HG02610 (cell line): ENCODE measurements around the gene ZBTB2.
"Not testable (repeated sequence)": the region's sequence is repeated elsewhere in the genome, so short reads cannot be mapped to it uniquely, and the experiment has no call there.

Source experiments
- ATAC-seq: cut with Tn5 transposase; IDR thresholded peaks from one replicate; pipeline ENCODE4 v1.9.1; 2021; ENCODE audit warnings: mild to moderate bottlenecking, moderate library complexity; ENCODE audit not compliant: unreplicated experiment

ZBTB2 gene

DNA sequence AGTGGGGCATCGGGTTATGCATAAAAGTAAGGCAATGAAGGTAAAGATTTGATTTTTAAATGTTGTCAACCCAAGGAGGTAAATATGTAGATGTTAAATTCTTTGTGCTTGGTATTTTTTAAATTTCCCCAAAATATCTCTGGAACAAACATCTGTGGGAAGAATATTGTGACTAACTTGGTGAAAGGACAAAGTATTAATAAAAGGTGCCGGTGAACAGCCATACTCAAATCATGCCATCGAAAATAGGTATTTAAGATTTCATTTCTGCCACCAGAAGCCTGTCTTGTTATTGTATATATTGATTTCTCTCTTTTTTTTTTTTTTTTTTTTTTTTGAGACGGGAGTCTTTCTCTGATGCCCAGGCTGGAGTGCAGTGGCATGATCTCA, 12.6 kb upstream of the ZBTB2 start:
- no peak for ATAC-seq

DNA sequence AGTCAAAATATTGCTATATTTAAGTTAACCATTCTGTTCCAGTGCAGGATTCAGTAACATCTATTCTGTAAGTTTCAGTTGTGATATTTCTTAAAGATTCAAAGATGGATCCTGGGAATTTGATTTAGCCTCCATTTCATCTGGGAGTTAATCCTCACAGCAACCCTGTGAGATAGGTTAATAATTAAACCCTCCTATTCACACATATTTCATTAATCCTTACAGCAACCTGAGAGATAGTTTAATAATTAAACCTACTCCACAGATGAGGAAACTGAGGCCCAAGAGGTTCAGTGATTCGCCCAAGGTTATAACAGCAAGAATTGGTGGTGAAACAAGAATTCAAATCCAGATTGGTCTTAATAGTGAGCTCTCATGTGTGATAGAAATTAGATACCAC, 10.9 kb upstream of the ZBTB2 start:
- ATAC-seq, result no peak

DNA sequence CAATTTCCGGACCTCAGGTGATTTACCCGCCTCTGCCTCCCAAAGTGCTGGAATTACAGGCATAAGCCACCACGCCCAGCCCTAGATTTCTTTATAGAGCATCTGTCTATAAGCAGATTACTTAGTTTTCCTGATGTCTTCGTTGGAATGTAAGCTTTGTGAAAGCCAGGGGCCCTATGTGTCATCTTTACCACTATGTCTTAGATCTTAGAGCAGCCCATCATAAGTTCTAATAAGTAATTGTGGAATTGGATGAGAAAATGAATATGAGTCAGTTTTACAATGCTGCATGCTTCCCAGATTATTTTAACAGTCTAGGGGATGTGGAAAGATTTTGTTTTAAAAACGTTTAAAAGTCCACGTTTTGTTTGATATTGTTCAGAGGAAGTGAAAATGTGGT, 9.1 kb upstream of the ZBTB2 start:
- ATAC-seq, result no peak

DNA sequence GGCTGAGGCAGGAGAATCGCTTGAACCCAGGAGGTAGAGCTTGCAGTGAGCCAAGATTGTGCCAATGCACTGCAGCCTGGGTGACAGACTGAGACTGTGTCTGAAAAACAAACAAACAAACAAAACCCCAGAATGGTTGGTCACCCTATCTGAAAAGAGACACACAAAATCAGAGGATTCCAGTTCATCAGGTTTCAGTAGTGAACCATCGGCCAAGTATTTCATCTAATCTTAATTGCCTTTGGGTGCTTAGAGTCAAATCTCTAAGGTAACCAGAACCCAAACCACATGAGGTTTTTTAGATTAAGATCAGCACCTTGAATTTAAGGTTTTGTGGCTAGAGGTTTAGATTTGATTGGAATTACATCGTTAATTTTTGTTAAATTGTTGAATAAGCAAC, 8.3 kb upstream of the ZBTB2 start:
- no peak for ATAC-seq

DNA sequence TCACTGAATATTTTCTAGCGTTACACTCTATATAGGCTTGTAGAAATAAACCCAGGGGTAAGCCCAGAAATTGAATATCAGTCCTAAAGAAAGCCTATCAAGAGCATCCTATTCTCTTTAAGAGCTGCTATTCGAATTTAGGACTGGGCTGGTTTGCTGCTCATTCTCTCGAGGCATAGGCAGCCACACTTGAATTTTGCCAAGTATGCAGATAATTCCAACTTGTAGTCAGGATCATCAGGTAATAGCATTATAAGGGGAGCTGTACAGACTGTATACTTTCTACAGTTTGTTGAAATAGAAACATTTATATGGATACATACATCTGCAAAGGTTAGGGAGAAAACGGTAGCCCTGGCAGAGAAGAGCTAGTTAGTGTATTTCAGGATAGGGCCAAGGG, 2.1 kb upstream of the ZBTB2 start:
- no peak for ATAC-seq

DNA sequence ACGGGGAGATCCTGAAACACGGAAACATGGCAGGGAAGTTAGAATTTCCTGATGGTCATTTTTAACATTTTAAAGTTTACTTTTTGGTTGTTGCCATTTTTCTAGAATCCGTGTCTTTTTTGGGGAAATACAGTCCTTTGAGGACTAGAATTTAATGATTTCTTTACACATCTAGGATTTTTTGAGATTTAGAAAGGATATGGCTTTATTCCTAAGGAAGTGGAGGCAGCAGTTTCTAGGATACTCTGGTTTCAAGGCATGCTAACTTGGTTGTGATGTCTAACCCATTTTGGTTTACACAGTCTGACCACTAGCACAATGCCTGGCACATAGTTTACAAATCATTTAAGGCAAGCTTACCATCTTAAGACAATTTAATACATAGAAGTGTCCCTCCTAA, 1.1 kb upstream of the ZBTB2 start:
- ATAC-seq, result no peak

DNA sequence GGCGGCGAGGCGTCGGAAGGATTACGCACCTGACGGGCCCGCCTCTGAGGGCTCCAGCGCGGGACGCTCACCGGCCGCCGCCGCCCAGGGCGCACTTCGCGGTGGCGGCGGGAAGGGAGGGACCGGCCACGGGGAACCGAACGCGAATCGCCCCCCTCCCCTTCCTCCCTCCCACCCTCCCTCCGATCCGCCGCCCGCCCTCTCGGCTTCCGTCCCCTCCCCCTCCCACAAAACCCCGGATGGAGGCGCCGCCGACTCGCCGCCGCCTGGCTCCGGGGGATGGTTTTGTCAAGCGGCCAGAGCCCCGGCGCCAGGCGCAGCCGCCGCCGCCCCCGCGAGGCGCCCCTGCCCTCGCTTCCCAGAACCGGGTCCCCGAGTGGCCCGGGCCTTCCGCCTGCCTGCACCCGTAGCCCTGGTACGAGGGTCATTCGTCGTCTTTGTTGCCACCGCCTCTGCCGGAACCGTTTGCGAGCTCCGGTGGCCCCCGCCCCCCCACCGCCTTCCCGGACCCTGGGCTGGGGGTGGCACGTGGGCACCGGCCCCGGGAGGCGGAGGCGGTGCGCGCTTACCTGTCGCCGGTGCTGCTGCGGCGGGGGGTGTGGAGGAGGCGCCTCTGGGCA, 398 bp downstream of the ZBTB2 start:
- peak; percentile 4 for ATAC-seq

DNA sequence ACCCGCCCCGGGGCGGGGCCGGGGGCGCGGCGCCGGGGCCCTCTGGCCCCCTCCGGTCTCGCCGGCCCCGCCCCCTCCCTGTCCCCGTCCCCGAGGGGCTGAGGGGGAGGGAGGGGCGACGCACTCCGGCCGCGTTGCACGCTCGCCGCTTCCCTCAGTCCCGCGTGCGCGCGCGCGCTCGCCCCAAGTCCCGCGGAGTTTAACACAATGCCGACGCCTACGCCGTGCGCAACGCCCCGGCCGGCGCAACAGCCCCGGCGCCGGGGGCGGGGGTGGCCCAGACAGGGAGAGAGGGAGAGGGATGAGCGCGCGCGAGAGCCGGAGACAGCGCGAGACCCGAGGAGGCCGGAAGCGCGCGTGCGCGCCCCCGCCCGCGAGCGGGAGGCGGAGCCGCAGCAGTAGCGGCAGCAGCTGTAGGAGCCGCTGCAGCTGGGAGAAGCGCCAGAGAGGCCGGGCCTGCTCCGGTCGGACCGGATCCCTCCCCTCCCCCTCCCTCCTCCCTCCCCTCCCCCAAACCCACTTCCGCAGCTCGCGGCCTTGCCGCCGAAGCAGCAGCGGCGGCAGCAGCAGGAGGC, 996 bp downstream of the ZBTB2 start:
- ATAC-seq, result peak; percentile 78

DNA sequence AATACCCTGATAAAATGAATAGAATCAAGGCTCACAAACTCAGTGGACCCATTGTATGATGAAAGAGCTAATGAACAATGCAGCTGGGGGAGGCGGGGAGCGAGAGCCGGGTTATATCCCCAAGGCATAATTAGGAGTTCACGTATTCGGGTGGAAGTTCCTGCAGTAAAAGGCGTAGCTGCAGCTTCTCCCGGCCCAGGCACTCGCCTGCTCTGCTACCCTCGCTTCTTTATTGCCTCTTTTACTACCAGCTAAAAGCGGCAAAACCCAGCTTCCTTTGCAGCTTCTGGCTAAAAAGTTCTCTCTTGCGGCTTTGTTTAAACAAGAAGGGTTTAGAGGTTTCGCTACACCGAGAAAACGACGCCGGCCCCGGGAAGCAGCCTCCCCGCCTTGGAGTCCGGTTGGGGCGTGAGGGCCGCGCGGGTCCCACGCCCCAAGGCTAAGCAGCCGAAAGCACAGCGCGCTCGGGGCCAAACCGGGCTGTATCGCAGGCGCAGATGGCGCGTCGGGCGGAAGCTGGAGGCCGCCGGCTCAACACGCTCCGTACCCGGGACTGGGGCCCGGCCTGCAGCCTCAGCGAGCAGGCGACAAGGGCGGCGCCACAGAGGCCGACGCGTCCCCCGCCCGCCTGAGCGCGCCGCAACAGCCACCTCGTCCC, 1.6 kb downstream of the ZBTB2 start:
- ATAC-seq, result peak; percentile 71

DNA sequence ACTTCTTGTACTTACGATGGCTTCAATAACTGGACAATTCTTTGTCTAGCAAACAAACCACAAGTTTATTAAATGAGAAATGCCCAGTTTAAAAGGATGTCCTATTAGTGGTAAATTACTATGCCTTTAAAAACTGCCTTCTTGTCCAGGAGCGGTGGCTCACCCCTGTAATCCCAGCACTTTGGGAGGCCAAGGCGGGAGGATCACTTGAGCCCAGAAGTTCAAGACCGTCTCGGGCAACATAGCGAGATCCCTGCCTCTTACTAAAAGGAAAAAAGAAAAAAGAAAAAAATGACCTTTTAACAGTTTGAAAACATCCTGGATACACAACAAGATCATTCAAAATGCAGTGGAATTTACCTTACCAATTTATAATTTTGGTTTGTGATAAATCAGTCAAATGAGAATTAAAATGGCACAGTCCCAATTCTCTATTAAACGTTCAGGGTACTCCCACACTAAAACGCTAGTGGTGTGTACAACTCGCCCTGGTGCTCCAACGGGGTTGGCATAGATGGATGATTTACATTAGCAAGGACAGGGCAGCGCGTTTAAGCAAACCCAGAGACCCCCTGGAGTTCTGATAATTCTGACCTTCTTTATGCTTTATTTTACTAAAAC, 2.3 kb downstream of the ZBTB2 start:
- no peak for ATAC-seq

DNA sequence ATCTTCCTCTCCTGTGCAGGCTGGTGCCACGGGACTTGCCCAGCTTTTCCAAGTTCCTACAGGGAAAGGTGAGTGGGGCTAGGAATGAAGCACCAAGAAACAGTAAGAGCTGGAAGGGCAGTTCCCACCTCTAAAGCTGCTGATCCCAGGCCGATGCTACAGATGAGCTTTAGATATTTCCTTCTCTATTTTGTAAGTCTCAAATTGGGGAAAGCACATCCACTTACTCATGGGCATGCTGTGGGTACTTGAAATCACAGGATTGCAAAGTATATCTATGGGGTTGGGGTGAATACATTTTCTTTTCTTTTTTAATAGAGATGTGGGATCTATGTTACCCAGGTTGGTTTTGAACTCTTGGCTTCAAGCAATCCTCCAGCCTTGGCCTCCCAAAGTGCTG, 3.1 kb downstream of the ZBTB2 start:
- ATAC-seq, result no peak

DNA sequence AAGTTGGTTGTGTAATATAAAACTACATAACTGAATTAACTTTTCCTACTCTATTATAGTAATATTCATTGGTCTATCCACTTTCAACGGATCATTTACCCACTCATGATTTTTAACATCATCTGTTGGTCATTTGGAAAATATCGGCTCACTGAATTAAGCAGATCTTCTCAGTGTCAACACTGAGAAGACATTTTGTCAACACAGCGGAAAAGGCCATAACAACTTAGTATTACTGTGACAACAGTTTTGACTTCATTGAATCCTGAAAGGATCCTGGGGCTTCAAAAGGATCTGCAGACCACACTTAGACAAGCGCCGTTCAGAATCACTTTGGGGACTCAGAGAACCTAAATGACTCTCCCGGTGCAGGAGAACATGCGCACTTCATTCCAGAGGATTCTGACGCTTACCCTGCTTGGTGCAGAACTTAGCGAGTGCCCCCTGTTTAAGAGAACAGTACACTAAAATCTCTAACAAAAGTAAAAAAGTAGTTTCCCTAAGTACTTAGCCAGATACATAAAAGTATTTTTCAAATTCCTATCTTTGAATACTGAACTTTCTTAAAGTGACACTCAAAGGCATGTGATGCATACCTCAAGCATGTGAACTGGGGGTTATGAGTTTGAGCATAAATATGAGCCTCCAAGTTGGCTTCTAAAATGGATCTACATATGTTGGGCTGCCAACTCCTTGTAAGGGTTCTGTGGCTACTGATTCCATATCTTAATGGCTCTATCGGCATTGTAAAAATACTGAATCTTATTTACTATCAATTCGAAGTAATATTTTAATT, 4.0 kb downstream of the ZBTB2 start:
- no peak for ATAC-seq

DNA sequence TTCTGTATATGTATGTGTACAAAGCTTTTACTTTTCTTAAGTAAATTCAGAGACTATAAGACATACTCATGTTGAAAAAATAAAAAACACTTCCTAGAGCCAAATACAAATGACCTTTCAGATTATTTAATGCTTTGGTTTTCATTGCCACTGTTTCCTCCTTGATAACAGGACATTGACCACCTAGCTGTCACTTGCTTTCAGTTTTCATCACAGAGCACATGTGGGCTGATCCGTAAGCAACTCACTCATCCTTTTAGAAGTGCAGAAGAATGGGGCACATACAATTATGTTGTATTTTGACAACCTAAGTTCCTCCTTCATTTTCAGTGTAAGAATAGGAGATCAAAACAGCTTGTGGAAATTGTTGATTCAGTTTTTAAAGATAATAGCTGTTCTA, 6.2 kb downstream of the ZBTB2 start:
- peak; percentile 22 for ATAC-seq

DNA sequence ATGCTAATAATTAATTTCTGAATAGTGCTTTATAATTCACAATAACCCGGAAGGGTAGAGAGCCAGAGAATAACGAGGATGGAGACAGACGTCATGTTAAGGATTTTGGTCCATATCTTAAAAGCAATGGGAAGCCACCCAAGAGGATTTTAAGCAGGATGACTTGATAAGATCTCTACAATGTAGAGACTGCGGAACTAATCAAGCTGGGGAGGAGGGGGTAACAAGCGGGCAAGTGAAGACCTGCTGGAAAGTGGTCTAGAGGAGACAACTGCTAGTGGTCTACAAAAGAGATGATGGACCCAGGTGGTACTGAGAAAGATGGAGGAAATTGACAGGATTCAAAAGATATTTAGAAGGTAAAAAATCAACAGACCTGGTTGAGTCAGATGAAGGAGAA, 7.2 kb downstream of the ZBTB2 start:
- ATAC-seq, result no peak

DNA sequence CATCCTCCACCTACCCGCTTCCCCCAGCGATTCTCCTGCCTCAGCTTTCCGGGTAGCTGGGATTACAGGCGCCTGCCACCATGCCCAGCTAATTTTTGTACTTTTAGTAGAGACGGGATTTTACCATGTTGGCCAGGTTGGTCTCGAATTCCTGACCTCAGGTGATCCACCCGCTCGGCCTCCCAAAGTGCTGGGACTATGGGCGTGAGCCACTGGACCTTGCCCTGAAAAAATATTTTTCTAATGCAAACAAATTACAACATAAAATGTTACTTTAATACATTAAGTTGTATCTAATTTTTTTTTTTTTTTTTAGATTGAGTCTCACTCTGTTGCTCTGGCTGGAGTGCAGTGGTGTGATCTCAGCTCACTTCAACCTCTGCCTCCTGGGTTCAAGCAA, 8.7 kb downstream of the ZBTB2 start:
- not testable (repeated sequence) for ATAC-seq

DNA sequence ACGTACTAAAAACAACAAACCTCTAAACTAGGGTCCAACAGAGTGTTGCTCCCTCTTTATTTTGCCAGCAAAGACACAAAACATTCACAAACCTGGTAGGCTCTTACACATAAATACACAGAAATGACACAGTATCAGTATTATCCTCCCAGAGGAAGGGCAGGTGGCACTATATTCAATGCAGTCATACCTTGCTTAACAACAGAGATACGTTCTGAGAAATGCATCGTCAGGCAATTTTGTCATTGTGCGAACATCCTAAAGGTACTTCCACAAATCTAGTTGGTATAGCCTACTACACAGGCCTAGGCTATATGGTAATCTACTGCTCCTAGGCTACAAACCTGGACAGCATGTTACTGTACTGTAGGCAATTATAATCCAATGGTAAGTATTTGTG, 9.6 kb downstream of the ZBTB2 start:
- no peak for ATAC-seq

DNA sequence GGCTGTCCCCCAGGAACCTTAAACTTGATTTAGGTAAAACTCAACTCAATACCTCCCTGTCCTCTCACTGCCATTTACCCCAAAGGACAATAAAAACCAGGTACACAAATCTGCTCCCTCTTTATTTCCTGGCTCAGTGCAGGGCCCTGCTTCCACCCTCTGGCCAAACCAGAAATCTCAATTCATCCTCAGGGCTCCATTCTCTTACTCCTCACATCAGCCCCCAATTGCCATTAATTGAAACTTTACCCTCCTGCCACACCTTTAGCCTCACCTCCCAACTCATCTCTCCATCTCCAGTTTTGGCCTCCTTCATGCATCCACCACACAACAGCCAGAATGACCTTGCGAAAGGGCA, 10.5 kb downstream of the ZBTB2 start:
- no peak for ATAC-seq

DNA sequence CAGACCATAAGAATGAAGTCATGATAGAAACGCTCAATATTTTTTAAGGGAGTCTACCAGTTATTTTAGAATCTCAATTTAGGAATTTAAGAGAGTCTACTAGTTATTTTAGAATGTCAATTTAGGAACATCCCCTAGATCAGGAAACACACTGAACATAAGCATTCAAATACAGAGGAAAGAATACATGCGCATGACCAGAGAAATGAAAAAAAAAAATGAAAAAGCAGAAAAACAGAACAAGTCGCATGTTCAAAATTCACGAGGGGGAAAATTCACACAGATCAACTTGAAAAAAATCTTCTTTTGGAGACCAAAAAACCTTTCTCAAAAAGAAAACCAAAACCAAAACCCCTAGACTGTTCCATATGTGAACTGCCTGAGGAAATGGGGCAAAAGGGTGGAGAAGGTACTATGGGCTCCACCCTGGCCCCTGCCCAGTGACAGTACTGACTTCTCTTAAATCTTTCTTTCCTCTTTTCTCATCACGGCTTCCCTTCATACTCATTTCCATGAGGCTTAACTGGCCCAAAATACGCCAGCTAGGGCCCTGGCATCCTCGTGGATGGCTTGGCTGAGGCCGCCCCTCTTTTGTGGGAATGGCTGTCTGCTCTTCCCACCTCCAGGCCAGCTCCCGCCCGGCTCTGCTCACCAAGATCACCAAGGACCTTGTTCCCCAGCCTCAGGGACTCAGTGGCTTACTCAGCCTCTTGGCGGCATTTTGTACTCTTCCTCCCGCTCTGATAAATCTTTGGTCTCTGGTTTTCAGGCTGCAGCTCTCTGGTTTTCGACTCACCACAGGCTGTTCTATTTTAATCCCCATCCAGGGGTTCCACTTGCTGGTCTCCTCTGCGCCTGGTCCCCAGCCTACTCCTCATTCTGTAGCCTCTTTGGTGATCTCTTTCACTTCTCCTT, 11.2 kb downstream of the ZBTB2 start:
- peak; percentile 54 for ATAC-seq

DNA sequence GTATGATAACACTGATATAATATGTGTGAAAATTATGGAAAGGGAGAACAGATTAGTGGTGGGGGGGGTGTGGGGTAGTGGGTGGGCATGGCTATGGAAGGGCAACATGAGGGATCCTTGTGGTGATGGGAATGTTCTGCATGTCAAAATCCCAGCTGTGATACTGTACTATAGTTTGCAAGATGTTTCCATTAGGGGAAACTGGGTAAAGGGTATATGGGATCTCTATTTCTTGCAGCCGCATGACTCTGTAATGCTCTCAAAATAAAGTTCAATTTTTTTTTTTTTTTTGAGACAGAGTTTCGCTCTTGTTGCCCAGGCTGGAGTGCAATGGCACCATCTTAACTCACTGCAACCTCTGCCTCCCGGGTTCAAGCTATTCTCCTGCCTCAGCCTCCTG, 14.3 kb downstream of the ZBTB2 start:
- no peak for ATAC-seq

DNA sequence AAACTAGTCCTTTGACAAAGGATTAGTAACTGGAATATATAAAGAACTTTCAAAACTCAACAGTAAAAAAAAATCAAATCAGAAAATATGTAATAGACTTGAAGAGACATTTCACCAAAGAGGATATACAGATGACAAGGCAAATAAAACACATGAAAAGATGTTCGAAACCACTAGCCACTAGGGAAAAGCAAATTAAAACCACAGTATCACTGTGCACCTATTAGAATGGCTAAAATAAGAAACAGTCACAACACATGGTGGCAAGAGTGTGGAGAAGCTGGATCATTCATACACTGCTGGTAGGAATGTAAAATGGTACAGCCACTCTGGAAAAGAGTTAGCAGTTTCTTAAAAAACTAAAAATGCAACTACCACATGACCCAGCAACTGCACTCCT, 14.9 kb downstream of the ZBTB2 start:
- peak; percentile 45 for ATAC-seq

DNA sequence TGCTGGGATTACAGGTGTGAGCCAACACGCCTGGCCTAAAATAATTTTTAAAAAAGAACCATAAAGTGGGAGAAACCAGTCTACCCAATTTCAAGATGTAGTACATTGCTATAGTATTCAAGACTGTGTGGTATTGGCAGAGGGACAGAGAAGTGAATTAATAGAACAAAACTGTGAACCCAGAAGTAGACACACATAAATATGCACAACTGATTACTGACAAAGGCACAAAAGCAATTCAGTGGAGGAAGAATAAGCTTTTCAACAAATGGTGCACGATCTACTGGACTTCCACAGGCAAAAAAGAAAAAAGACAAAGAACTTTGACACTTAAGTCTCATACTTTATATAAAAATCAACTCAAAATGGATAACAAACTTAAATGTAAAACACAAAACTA, 15.5 kb downstream of the ZBTB2 start:
- ATAC-seq, result no peak
